ENCODE results near the gene FSTL3. TPM values are rescaled to one million over a fixed set of nuclear protein-coding genes. Genes with fewer than 3 reads are reported as not detected.

Gene FSTL3
- total RNA-seq, 4 donors from 2014 or later: 120 to 212 (median 152) TPM

DNA sequence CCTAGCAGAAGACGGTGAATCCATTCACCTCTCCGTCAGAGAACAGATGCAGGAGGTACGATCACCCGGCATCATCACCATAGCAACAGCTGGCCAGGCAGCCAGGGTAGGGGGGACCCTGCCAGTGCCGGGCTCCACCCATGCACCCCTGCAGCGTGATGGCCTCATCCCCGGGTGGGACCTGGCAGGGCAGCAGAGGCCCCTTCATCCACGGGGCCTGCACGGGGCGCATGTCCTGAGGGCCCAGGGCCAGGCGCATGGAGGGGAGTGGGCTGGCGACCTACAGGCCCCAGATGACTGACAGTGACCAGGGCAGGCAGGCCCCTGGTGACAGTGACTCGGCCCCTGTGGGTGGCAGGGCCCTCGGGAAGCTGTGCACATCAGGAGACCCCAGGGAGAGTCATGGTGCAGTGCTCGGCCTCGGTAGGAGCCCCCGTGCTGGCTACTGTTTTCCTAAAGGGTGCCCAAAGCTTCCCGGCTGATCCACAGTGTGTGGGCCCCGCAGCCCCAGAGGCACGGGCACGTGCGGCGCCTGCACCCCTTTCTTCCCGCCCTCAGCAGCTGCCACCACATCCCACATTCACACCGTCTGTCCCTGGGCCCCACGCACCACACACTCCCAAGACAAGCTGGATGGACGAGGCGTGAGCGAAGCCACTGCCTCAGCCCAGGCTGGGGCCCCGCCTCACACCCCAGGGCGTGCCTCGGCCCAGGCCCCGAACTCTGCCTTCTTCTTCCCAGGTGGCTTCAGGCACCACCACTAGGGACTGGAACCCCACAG is 17.9 kb upstream of the FSTL3 start:
- TF ChIP-seq, protein P1, sequence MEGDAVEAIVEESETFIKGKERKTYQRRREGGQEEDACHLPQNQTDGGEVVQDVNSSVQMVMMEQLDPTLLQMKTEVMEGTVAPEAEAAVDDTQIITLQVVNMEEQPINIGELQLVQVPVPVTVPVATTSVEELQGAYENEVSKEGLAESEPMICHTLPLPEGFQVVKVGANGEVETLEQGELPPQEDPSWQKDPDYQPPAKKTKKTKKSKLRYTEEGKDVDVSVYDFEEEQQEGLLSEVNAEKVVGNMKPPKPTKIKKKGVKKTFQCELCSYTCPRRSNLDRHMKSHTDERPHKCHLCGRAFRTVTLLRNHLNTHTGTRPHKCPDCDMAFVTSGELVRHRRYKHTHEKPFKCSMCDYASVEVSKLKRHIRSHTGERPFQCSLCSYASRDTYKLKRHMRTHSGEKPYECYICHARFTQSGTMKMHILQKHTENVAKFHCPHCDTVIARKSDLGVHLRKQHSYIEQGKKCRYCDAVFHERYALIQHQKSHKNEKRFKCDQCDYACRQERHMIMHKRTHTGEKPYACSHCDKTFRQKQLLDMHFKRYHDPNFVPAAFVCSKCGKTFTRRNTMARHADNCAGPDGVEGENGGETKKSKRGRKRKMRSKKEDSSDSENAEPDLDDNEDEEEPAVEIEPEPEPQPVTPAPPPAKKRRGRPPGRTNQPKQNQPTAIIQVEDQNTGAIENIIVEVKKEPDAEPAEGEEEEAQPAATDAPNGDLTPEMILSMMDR (IDR thresholded peaks at IDR 0.05): no peak
- no peak for DNase-seq (ENCODE audit: low spot score)
- no peak for ATAC-seq (ENCODE audit: low FRiP score)

DNA sequence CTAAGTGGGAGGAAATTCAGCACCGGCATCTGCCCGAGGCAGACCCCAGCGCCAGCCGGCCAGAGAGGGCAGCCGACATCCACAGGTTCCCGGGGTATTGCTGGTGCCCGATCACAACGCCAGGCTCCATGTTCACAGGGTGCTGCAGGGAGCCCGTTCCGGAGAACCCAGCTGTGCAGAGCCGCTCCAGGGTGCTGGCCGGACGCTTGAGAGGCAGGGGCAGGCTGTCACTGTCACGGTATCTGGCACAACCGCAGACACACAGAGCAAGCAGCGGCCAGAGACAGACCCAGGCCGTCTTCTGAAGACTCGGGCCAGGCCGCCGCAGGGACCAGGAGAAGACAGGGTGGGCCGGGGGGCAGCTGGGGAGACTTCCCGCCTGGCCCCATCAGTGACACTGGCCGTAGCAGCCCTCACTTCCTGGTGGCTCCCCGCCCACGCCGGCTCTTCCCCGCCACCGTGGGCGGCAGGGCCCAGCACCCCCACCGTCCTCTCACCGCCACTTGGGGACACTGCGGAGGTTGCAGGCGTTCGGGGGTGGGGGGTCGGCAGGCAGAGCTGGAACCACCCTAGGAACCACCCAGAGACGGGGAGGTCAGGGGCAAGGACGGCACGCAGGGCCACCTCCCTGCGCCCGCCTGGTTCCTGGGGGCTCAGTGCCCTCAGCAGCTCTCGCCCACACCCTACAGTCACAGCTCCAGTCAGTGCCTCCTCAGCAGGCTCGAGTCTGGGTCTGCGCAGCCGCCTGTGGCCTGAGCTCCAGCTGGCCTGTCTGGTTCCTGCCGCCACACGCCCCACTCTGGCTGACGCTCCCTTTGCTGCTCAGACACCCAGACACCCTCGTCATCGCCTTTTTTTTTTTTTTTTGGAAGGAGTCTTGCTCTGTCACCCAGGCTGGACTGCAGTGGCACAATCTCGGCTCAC is 17.0 kb upstream of the FSTL3 start:
- no peak for DNase-seq (ENCODE audit: low spot score)
- ATAC-seq (ENCODE audit: low FRiP score): no peak
- TF ChIP-seq, protein P1 (IDR thresholded peaks at IDR 0.05): no peak

DNA sequence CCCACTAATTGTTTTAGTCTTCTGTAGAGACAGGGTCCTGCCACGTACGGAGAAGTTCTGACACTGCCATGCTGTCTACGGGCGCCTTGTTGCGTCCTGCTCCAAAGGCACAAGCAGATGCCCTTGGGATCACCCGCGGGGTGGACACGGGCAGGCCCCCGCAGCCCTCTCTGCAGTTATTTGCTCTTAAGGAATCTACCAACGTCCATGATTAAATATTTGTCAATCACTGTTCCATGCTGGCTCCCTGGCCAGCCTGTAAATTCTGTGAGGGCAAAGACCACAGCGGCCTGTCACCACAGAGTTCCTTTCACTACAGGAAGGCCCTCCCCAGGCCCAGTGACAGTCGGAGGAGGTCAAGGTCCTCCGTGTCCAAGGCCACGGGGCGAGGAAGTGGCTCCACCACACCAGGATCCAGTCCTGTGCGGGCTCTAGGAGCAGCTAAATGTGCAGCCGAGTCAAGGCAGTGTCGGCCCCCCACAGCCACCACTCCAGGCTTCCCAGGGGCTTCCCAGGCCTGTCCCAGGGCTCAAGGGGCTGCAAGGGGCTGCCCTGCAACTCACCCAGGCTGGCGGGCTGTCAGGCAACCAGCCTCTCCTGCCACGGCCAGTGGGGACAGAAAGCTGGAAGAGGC is 15.3 kb upstream of the FSTL3 start:
- DNase-seq (ENCODE audit: low spot score): no peak
- TF ChIP-seq, protein P1 (IDR thresholded peaks at IDR 0.05): no peak
- ATAC-seq (ENCODE audit: low FRiP score): no peak

DNA sequence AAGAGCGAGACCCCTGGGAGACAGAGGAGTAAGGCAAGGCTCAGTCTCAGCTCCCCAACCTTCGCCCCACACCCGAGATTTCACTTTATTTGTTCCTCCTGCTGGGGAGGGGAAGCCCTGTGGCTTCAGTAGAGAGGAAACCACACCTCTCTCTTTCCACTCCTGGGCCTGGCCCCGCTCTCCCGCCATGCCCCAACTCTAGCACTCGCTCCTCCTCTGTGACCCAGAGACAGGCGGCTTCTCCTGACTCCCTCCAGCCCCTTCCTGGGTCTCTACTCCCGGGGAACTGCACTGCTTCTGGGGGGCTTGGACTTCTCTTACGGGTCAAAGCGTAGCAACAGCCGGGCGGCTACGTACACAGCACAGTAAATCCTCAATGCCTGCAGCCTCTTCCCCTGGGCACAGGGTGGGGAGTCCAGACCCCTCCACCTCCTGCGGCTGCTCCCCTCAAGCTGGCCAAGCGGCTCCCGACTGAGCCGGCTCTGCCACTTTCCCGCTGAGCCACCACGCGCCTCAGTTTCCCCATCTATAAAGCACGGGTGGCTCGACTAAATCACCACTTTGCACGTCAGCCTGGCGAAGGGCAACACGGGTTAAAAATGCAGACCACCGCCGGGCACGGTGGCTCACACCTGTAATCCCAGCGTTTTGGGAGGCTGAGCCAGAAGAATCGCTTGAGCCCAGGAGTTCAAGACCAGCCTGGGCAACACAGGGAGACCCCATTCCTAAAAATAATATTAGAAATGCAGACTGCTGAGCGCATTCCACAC is 14.6 kb upstream of the FSTL3 start:
- ATAC-seq (ENCODE audit: low FRiP score): no peak
- DNase-seq (ENCODE audit: low spot score): no peak
- TF ChIP-seq, protein P1 (IDR thresholded peaks at IDR 0.05): no peak

DNA sequence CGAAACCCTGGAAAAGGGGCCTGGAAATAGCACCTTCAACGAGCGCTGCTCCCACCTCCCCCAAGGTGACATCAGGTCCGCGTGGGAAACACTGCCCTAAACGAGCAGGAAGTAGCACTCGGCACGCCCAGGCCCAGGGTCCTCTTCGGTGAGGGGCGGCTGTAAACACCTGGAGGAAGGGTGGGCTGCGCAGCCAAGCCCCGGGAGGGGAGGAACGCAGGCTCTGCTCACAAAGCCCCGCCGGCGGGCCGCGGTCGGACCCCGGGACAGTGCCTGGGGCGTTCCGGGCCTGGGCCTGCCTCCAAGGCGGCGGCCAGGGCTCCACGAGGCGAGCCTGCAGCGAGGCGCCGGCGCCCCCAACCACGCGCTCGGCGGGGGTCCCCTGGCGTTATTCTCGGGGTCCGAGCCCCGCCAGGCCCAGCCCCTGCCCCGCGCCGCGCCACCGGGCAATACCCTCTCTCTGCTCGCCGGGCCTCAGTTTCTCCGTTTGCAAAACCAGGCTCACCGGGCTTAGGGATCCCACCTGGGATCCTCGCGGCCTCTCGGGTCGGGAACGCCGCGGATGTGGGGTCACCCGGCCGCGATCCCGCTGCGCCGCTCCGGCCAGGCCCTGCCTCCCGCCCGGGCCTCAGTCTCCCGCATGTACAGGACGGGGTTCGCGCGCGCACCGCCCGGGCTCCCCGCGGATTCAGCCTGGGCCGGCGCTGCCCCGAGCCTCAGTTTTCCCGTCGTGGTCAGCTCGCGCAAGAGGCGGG is 13.8 kb upstream of the FSTL3 start:
- TF ChIP-seq, protein P1 (IDR thresholded peaks at IDR 0.05): no peak
- DNase-seq (ENCODE audit: low spot score): no peak
- ATAC-seq (ENCODE audit: low FRiP score): peak; percentile 10
